ENCODE results near the gene CLEC18C.
"Not testable (repeated sequence)": the region's sequence is repeated elsewhere in the genome, so short reads cannot be mapped to it uniquely, and the experiment has no call there.

Gene CLEC18C

GRCh38 chr16:70161350-70161749, 12.2 kb upstream of the CLEC18C start:
- TF ChIP-seq CTCF (IDR thresholded peaks at IDR 0.05; ENCODE audit: unreplicated experiment in 3 of 3), result no peak
- peaks cover 8% of the 10 kb centered on the region for H3K36me3 Mint-ChIP-seq (ENCODE audit: low read depth)
- H3K27ac Mint-ChIP-seq, result peak overlapping the region in 1 of 3 experiments; percentile 12
- H3K4me1 Mint-ChIP-seq, result peaks cover 4% of the 10 kb centered on the region
- H3K9me3 Mint-ChIP-seq, result no peaks in the 10 kb centered on the region
- H3K4me3 Mint-ChIP-seq, result no peak overlapping the region
- H3K27me3 Mint-ChIP-seq (ENCODE audit: low read depth), result no peaks in the 10 kb centered on the region

- H3K4me3 Mint-ChIP-seq, result no peak overlapping the region
- no peaks in the 10 kb centered on the region for H3K9me3 Mint-ChIP-seq
- peaks cover 8% of the 10 kb centered on the region for H3K36me3 Mint-ChIP-seq (ENCODE audit: low read depth)
- TF ChIP-seq CTCF (IDR thresholded peaks at IDR 0.05; ENCODE audit: unreplicated experiment in 3 of 3), result no peak
- H3K4me1 Mint-ChIP-seq, result peaks cover 4% of the 10 kb centered on the region
- H3K27me3 Mint-ChIP-seq (ENCODE audit: low read depth), result no peaks in the 10 kb centered on the region
- H3K27ac Mint-ChIP-seq, result peak overlapping the region in 1 of 3 experiments; percentile 12
Observed at GRCh38 chr16:70162041-70162451, 11.5 kb upstream of the CLEC18C start.

- peaks cover 8% of the 10 kb centered on the region for H3K36me3 Mint-ChIP-seq (ENCODE audit: low read depth)
- no peak for TF ChIP-seq CTCF (IDR thresholded peaks at IDR 0.05; ENCODE audit: unreplicated experiment in 3 of 3)
- no peaks in the 10 kb centered on the region for H3K27me3 Mint-ChIP-seq (ENCODE audit: low read depth)
- H3K4me3 Mint-ChIP-seq, result no peak overlapping the region
- peaks cover 4% of the 10 kb centered on the region for H3K4me1 Mint-ChIP-seq
- H3K27ac Mint-ChIP-seq, result no peak overlapping the region
- H3K9me3 Mint-ChIP-seq, result no peaks in the 10 kb centered on the region
Observed at GRCh38 chr16:70163596-70163995, 10.0 kb upstream of the CLEC18C start.

GRCh38 chr16:70166688-70167087, 6.9 kb upstream of the CLEC18C start:
- H3K4me1 Mint-ChIP-seq; H3K4me3 Mint-ChIP-seq; H3K27me3 Mint-ChIP-seq (ENCODE audit: low read depth); H3K36me3 Mint-ChIP-seq (ENCODE audit: low read depth); H3K27ac Mint-ChIP-seq; H3K9me3 Mint-ChIP-seq: not testable (repeated sequence)

- H3K36me3 Mint-ChIP-seq (ENCODE audit: low read depth); H3K4me3 Mint-ChIP-seq; H3K27me3 Mint-ChIP-seq (ENCODE audit: low read depth); H3K9me3 Mint-ChIP-seq; H3K27ac Mint-ChIP-seq; H3K4me1 Mint-ChIP-seq: not testable (repeated sequence)
Observed at GRCh38 chr16:70173916-70174315, 329 bp downstream of the CLEC18C start.

GRCh38 chr16:70174387-70174932, 873 bp downstream of the CLEC18C start:
- H3K4me1 Mint-ChIP-seq; H3K9me3 Mint-ChIP-seq; H3K36me3 Mint-ChIP-seq (ENCODE audit: low read depth); H3K27me3 Mint-ChIP-seq (ENCODE audit: low read depth); H3K27ac Mint-ChIP-seq; H3K4me3 Mint-ChIP-seq: not testable (repeated sequence)

GRCh38 chr16:70187858-70188607, 14.4 kb downstream of the CLEC18C start:
- not testable (repeated sequence) for H3K4me1 Mint-ChIP-seq; H3K27ac Mint-ChIP-seq; H3K9me3 Mint-ChIP-seq; H3K27me3 Mint-ChIP-seq (ENCODE audit: low read depth); H3K36me3 Mint-ChIP-seq (ENCODE audit: low read depth)
- peak overlapping the region in 1 of 3 experiments; percentile 46 for H3K4me3 Mint-ChIP-seq

- not testable (repeated sequence) for H3K4me3 Mint-ChIP-seq; H3K27ac Mint-ChIP-seq; H3K9me3 Mint-ChIP-seq; H3K4me1 Mint-ChIP-seq; H3K36me3 Mint-ChIP-seq (ENCODE audit: low read depth); H3K27me3 Mint-ChIP-seq (ENCODE audit: low read depth)
Observed at GRCh38 chr16:70188608-70188915, 15.0 kb downstream of the CLEC18C start.

- not testable (repeated sequence) for H3K27me3 Mint-ChIP-seq (ENCODE audit: low read depth); H3K4me1 Mint-ChIP-seq; H3K27ac Mint-ChIP-seq; H3K36me3 Mint-ChIP-seq (ENCODE audit: low read depth); H3K9me3 Mint-ChIP-seq; H3K4me3 Mint-ChIP-seq
Observed at GRCh38 chr16:70190574-70190973, 17.0 kb downstream of the CLEC18C start.

- not testable (repeated sequence) for H3K9me3 Mint-ChIP-seq; H3K4me1 Mint-ChIP-seq; H3K27me3 Mint-ChIP-seq (ENCODE audit: low read depth); H3K36me3 Mint-ChIP-seq (ENCODE audit: low read depth); H3K27ac Mint-ChIP-seq; H3K4me3 Mint-ChIP-seq
Observed at GRCh38 chr16:70196683-70197300, 23.2 kb downstream of the CLEC18C start.

GRCh38 chr16:70197611-70198010, 24.0 kb downstream of the CLEC18C start:
- not testable (repeated sequence) for H3K9me3 Mint-ChIP-seq; H3K4me3 Mint-ChIP-seq; H3K36me3 Mint-ChIP-seq (ENCODE audit: low read depth); H3K27me3 Mint-ChIP-seq (ENCODE audit: low read depth); H3K4me1 Mint-ChIP-seq; H3K27ac Mint-ChIP-seq

- peak overlapping the region in 1 of 3 experiments; percentile 68 for H3K27ac Mint-ChIP-seq
- not testable (repeated sequence) for H3K4me1 Mint-ChIP-seq, H3K9me3 Mint-ChIP-seq
Observed at GRCh38 chr16:70198230-70198629, 24.6 kb downstream of the CLEC18C start.

More at GRCh38 chr16:70198230-70198629, 24.6 kb downstream of the CLEC18C start:
- not testable (repeated sequence) for H3K27me3 Mint-ChIP-seq (ENCODE audit: low read depth); H3K36me3 Mint-ChIP-seq (ENCODE audit: low read depth); H3K4me3 Mint-ChIP-seq

Data from nephron (organoid).